Activated naive CD8-positive, alpha-beta T cell treated with anti-CD3 and anti-CD28 coated beads, Interleukin-2, amount 50 U/mL, for 24 hours (primary cell): ENCODE data around the gene PXT1.
"Not testable (repeated sequence)": the region's sequence is repeated elsewhere in the genome, so short reads cannot be mapped to it uniquely, and the experiment has no call there.

Source experiments
- ATAC-seq: fragments of 150-1000 bp; cut with Tn5 transposase; one replicate; pipeline ENCODE4 v1.10.0; 2021
- DNase-seq: peaks from one replicate; pipeline ENCODE4 v3.0.0; 2021
- H3K27ac Mint-ChIP-seq: one replicate; pipeline ENCODE4 v1.8.0; 2021; ENCODE audit warnings: mild to moderate bottlenecking, mixed read lengths
- H3K27me3 Mint-ChIP-seq: one replicate; pipeline ENCODE4 v1.8.0; 2021; ENCODE audit warnings: mixed read lengths
- H3K36me3 Mint-ChIP-seq: one replicate; pipeline ENCODE4 v1.8.0; 2021; ENCODE audit warnings: low read depth, mixed read lengths
- H3K4me1 Mint-ChIP-seq: one replicate; pipeline ENCODE4 v1.8.0; 2021; ENCODE audit warnings: mixed read lengths
- H3K4me3 Mint-ChIP-seq: one replicate; pipeline ENCODE4 v1.8.0; 2021; ENCODE audit warnings: mild to moderate bottlenecking, moderate library complexity, mixed read lengths
- H3K9me3 Mint-ChIP-seq: one replicate; pipeline ENCODE4 v1.8.0; 2021; ENCODE audit warnings: mixed read lengths

Gene PXT1

GRCh38 chr6:36374972-36375371, 67.7 kb downstream of the PXT1 start:
- ATAC-seq (no peak), DNase-seq (no peak)
- Mint-ChIP-seq H3K27ac (no peak overlapping the region), H3K27me3 (no peaks in the 10 kb centered on the region), H3K9me3 (no peaks in the 10 kb centered on the region), H3K4me1 (peaks cover 1% of the 10 kb centered on the region), H3K36me3 (no peaks in the 10 kb centered on the region), H3K4me3 (no peak overlapping the region)

GRCh38 chr6:36374194-36374593, 68.5 kb downstream of the PXT1 start:
- H3K4me1 Mint-ChIP-seq = peaks cover 1% of the 10 kb centered on the region
- no peak overlapping the region for H3K4me3 Mint-ChIP-seq
- H3K27me3 Mint-ChIP-seq = no peaks in the 10 kb centered on the region
- no peaks in the 10 kb centered on the region for H3K36me3 Mint-ChIP-seq
- no peak for ATAC-seq
- H3K9me3 Mint-ChIP-seq = no peaks in the 10 kb centered on the region
- H3K27ac Mint-ChIP-seq = no peak overlapping the region
- DNase-seq = no peak

GRCh38 chr6:36373368-36374019, 69.2 kb downstream of the PXT1 start:
- no peaks in the 10 kb centered on the region for H3K9me3 Mint-ChIP-seq
- H3K4me3 Mint-ChIP-seq = no peak overlapping the region
- no peaks in the 10 kb centered on the region for H3K36me3 Mint-ChIP-seq
- no peak overlapping the region for H3K27ac Mint-ChIP-seq
- peaks cover 1% of the 10 kb centered on the region for H3K4me1 Mint-ChIP-seq
- DNase-seq (no peak), ATAC-seq (no peak)
- no peaks in the 10 kb centered on the region for H3K27me3 Mint-ChIP-seq

- Mint-ChIP-seq H3K4me1 (peaks cover 1% of the 10 kb centered on the region), H3K4me3 (no peak overlapping the region), H3K36me3 (no peaks in the 10 kb centered on the region), H3K27ac (no peak overlapping the region), H3K9me3 (no peaks in the 10 kb centered on the region), H3K27me3 (no peaks in the 10 kb centered on the region)
- ATAC-seq (no peak), DNase-seq (no peak)
Observed at GRCh38 chr6:36372088-36372487, 70.6 kb downstream of the PXT1 start.

GRCh38 chr6:36371211-36371610, 71.4 kb downstream of the PXT1 start:
- ATAC-seq (no peak), DNase-seq (no peak)
- Mint-ChIP-seq H3K27me3 (no peaks in the 10 kb centered on the region), H3K4me3 (no peak overlapping the region), H3K36me3 (no peaks in the 10 kb centered on the region), H3K9me3 (no peaks in the 10 kb centered on the region), H3K27ac (no peak overlapping the region), H3K4me1 (peaks cover 1% of the 10 kb centered on the region)

- Mint-ChIP-seq H3K9me3 (no peaks in the 10 kb centered on the region), H3K27ac (no peak overlapping the region), H3K36me3 (no peaks in the 10 kb centered on the region), H3K4me1 (peaks cover 1% of the 10 kb centered on the region), H3K27me3 (no peaks in the 10 kb centered on the region), H3K4me3 (no peak overlapping the region)
- no peak for ATAC-seq
- no peak for DNase-seq
Observed at GRCh38 chr6:36370638-36371037, 72.0 kb downstream of the PXT1 start.

GRCh38 chr6:36368921-36369865, 73.5 kb downstream of the PXT1 start:
- H3K27me3 Mint-ChIP-seq = no peaks in the 10 kb centered on the region
- H3K4me3 Mint-ChIP-seq = no peak overlapping the region
- no peaks in the 10 kb centered on the region for H3K36me3 Mint-ChIP-seq
- H3K27ac Mint-ChIP-seq = no peak overlapping the region
- no peaks in the 10 kb centered on the region for H3K9me3 Mint-ChIP-seq
- H3K4me1 Mint-ChIP-seq = peaks cover 1% of the 10 kb centered on the region
- ATAC-seq (no peak), DNase-seq (no peak)

GRCh38 chr6:36368421-36368820, 74.2 kb downstream of the PXT1 start:
- ATAC-seq (no peak), DNase-seq (no peak)
- Mint-ChIP-seq H3K4me1 (peaks cover 1% of the 10 kb centered on the region), H3K9me3 (no peaks in the 10 kb centered on the region), H3K4me3 (no peak overlapping the region), H3K27ac (no peak overlapping the region), H3K27me3 (no peaks in the 10 kb centered on the region), H3K36me3 (no peaks in the 10 kb centered on the region)

GRCh38 chr6:36367743-36368142, 74.9 kb downstream of the PXT1 start:
- Mint-ChIP-seq H3K4me3 (no peak overlapping the region), H3K9me3 (no peaks in the 10 kb centered on the region), H3K4me1 (peaks cover 1% of the 10 kb centered on the region), H3K36me3 (no peaks in the 10 kb centered on the region), H3K27me3 (no peaks in the 10 kb centered on the region), H3K27ac (no peak overlapping the region)
- DNase-seq (no peak), ATAC-seq (no peak)

- Mint-ChIP-seq H3K9me3 (no peaks in the 10 kb centered on the region), H3K27ac (peak overlapping the region; percentile 18), H3K36me3 (no peaks in the 10 kb centered on the region), H3K4me1 (peaks cover 7% of the 10 kb centered on the region), H3K4me3 (no peak overlapping the region), H3K27me3 (no peaks in the 10 kb centered on the region)
- ATAC-seq = no peak
- DNase-seq = peak; percentile 15
Observed at GRCh38 chr6:36364669-36365479, 77.8 kb downstream of the PXT1 start.

GRCh38 chr6:36364061-36364635, 78.5 kb downstream of the PXT1 start:
- H3K9me3 Mint-ChIP-seq, DNase-seq, H3K36me3 Mint-ChIP-seq, H3K27ac Mint-ChIP-seq, H3K4me1 Mint-ChIP-seq, H3K27me3 Mint-ChIP-seq, ATAC-seq, H3K4me3 Mint-ChIP-seq: not testable (repeated sequence)

- not testable (repeated sequence) for H3K4me3 Mint-ChIP-seq, H3K9me3 Mint-ChIP-seq, DNase-seq, H3K27ac Mint-ChIP-seq, H3K36me3 Mint-ChIP-seq, H3K27me3 Mint-ChIP-seq, ATAC-seq
- peaks cover 11% of the 10 kb centered on the region for H3K4me1 Mint-ChIP-seq
Observed at GRCh38 chr6:36363371-36363752, 79.3 kb downstream of the PXT1 start.

- Mint-ChIP-seq H3K27me3 (no peaks in the 10 kb centered on the region), H3K36me3 (no peaks in the 10 kb centered on the region), H3K9me3 (no peaks in the 10 kb centered on the region), H3K4me3 (no peak overlapping the region), H3K27ac (no peak overlapping the region), H3K4me1 (peaks cover 17% of the 10 kb centered on the region)
- DNase-seq (no peak), ATAC-seq (no peak)
Observed at GRCh38 chr6:36362551-36363370, 79.9 kb downstream of the PXT1 start.

- ATAC-seq (no peak), DNase-seq (no peak)
- Mint-ChIP-seq H3K27ac (no peak overlapping the region), H3K4me3 (no peak overlapping the region), H3K9me3 (no peaks in the 10 kb centered on the region), H3K36me3 (no peaks in the 10 kb centered on the region), H3K27me3 (peaks cover 3% of the 10 kb centered on the region), H3K4me1 (peaks cover 23% of the 10 kb centered on the region)
Observed at GRCh38 chr6:36361071-36361470, 81.6 kb downstream of the PXT1 start.
